ENCODE measurements around the gene SIX2. TPM values are rescaled to one million over a fixed set of nuclear protein-coding genes. Genes with fewer than 3 reads are reported as not detected.

SIX2 gene
- total RNA-seq, 3 donors from 2014 or later: 0.98 to 3.5 (median 1.5) TPM

- Histone ChIP-seq H3K36me3 (no peaks in the 10 kb centered on the region), H3K27ac (no peak overlapping the region), H3K9me3 (no peaks in the 10 kb centered on the region), H3K4me3 (no peak overlapping the region), H3K27me3 (peaks cover 0 to 3% of the 10 kb centered on the region in 2 donors), H3K4me1 (no peaks in the 10 kb centered on the region)
- DNase-seq (ENCODE audit: low spot score in 2 of 2): no peak
- TF ChIP-seq CTCF (IDR thresholded peaks at IDR 0.05) (no peak), POLR2AphosphoS5 (IDR thresholded peaks at IDR 0.05) (no peak), POLR2A (IDR thresholded peaks at IDR 0.05) (no peak)
- intact Hi-C loops (cut with DNase I; ENCODE audit: low total_unique reads): no loop called here
Measured at GRCh38 chr2:44972771-44973535, 36.3 kb downstream of the SIX2 start.

GRCh38 chr2:44970846-44971450, 38.3 kb downstream of the SIX2 start:
- H3K27me3 ChIP-seq: peaks cover 0 to 3% of the 10 kb centered on the region in 2 donors
- no peaks in the 10 kb centered on the region for H3K9me3 ChIP-seq
- H3K4me1 ChIP-seq: no peaks in the 10 kb centered on the region
- H3K36me3 ChIP-seq: no peaks in the 10 kb centered on the region
- no peak overlapping the region for H3K27ac ChIP-seq
- no peak for TF ChIP-seq POLR2AphosphoS5 (IDR thresholded peaks at IDR 0.05)
- TF ChIP-seq POLR2A (IDR thresholded peaks at IDR 0.05): no peak
- no peak for TF ChIP-seq CTCF (IDR thresholded peaks at IDR 0.05)
- DNase-seq (ENCODE audit: low spot score in 2 of 2): no peak
- intact Hi-C loops (cut with DNase I; ENCODE audit: low total_unique reads): no loop called here
- H3K4me3 ChIP-seq: no peak overlapping the region

GRCh38 chr2:44969936-44970335, 39.3 kb downstream of the SIX2 start:
- no peaks in the 10 kb centered on the region for H3K4me1 ChIP-seq
- no peak overlapping the region for H3K4me3 ChIP-seq
- intact Hi-C loops (cut with DNase I; ENCODE audit: low total_unique reads): no loop called here
- H3K9me3 ChIP-seq: no peaks in the 10 kb centered on the region
- no peak for DNase-seq (ENCODE audit: low spot score in 2 of 2)
- no peak overlapping the region for H3K27ac ChIP-seq
- no peaks in the 10 kb centered on the region for H3K36me3 ChIP-seq
- H3K27me3 ChIP-seq: peaks cover 0 to 3% of the 10 kb centered on the region in 2 donors
- no peak for TF ChIP-seq POLR2A (IDR thresholded peaks at IDR 0.05)
- TF ChIP-seq POLR2AphosphoS5 (IDR thresholded peaks at IDR 0.05): no peak
- TF ChIP-seq CTCF (IDR thresholded peaks at IDR 0.05): no peak

GRCh38 chr2:44967727-44968432, 41.4 kb downstream of the SIX2 start:
- Histone ChIP-seq H3K36me3 (no peaks in the 10 kb centered on the region), H3K4me1 (no peaks in the 10 kb centered on the region), H3K9me3 (no peaks in the 10 kb centered on the region), H3K27ac (no peak overlapping the region), H3K27me3 (peaks cover 0 to 3% of the 10 kb centered on the region in 2 donors), H3K4me3 (no peak overlapping the region)
- DNase-seq (ENCODE audit: low spot score in 2 of 2): no peak
- intact Hi-C loops (cut with DNase I; ENCODE audit: low total_unique reads): no loop called here
- TF ChIP-seq CTCF (IDR thresholded peaks at IDR 0.05) (no peak), POLR2A (IDR thresholded peaks at IDR 0.05) (no peak), POLR2AphosphoS5 (IDR thresholded peaks at IDR 0.05) (no peak)

- H3K27ac ChIP-seq: no peak overlapping the region
- no peaks in the 10 kb centered on the region for H3K9me3 ChIP-seq
- peaks cover 0 to 3% of the 10 kb centered on the region in 2 donors for H3K27me3 ChIP-seq
- DNase-seq (ENCODE audit: low spot score in 2 of 2): no peak
- no peak overlapping the region for H3K4me3 ChIP-seq
- no peaks in the 10 kb centered on the region for H3K36me3 ChIP-seq
- intact Hi-C loops (cut with DNase I; ENCODE audit: low total_unique reads): no loop called here
- TF ChIP-seq CTCF (IDR thresholded peaks at IDR 0.05) (no peak), POLR2A (IDR thresholded peaks at IDR 0.05) (no peak), POLR2AphosphoS5 (IDR thresholded peaks at IDR 0.05) (no peak)
- H3K4me1 ChIP-seq: no peaks in the 10 kb centered on the region
Measured at GRCh38 chr2:44967056-44967455, 42.2 kb downstream of the SIX2 start.
